ENCODE results near the gene CNDP1.

DNA sequence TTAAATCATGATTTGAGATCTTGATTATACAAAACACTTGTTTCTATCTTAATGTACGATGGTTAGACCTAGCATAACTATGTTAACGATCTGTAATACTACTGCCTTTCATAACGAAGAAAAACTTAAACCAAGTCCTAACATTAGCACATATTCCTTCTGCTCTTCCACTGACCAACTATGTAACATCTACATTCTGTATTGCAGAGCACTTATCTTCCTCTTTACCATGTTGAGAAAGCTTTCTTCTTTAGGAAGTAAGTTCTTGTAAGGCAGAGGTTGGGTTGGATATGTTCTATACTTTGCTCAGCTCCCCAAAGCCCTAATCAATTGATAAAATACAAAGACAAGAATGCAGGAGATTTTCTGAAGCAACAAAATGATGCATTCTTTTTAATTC is 55.5 kb downstream of the CNDP1 start:
- TF ChIP-seq EP300 (IDR thresholded peaks at IDR 0.05; ENCODE audit: borderline replicate concordance) (no peak), FOXM1 (IDR thresholded peaks at IDR 0.05; ENCODE audit: borderline replicate concordance, low read depth) (no peak), YY1 (IDR thresholded peaks at IDR 0.05; ENCODE audit: low read depth) (no peak), EGR1 (IDR thresholded peaks at IDR 0.05) (no peak)
- TF ChIP-seq, protein P1, sequence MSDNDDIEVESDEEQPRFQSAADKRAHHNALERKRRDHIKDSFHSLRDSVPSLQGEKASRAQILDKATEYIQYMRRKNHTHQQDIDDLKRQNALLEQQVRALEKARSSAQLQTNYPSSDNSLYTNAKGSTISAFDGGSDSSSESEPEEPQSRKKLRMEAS (IDR thresholded peaks at IDR 0.05): no peak
- TF ChIP-seq, protein P2, sequence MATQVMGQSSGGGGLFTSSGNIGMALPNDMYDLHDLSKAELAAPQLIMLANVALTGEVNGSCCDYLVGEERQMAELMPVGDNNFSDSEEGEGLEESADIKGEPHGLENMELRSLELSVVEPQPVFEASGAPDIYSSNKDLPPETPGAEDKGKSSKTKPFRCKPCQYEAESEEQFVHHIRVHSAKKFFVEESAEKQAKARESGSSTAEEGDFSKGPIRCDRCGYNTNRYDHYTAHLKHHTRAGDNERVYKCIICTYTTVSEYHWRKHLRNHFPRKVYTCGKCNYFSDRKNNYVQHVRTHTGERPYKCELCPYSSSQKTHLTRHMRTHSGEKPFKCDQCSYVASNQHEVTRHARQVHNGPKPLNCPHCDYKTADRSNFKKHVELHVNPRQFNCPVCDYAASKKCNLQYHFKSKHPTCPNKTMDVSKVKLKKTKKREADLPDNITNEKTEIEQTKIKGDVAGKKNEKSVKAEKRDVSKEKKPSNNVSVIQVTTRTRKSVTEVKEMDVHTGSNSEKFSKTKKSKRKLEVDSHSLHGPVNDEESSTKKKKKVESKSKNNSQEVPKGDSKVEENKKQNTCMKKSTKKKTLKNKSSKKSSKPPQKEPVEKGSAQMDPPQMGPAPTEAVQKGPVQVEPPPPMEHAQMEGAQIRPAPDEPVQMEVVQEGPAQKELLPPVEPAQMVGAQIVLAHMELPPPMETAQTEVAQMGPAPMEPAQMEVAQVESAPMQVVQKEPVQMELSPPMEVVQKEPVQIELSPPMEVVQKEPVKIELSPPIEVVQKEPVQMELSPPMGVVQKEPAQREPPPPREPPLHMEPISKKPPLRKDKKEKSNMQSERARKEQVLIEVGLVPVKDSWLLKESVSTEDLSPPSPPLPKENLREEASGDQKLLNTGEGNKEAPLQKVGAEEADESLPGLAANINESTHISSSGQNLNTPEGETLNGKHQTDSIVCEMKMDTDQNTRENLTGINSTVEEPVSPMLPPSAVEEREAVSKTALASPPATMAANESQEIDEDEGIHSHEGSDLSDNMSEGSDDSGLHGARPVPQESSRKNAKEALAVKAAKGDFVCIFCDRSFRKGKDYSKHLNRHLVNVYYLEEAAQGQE (IDR thresholded peaks at IDR 0.05; ENCODE audit: low read depth): no peak

Measured in Ishikawa (cell line).